Naive B cell (primary cell): ENCODE measurements around the gene ZNF541. TPM values are rescaled to one million over a fixed set of nuclear protein-coding genes. Genes with fewer than 3 reads are reported as not detected.

Source experiments
- ATAC-seq, 2 donors: fragments of 150-1000 bp; cut with Tn5 transposase; 2 replicates each; pipeline ENCODE4 v1.10.0; 2021; ENCODE audit warnings: low read depth in 2 of 2, mild to moderate bottlenecking in 2 of 2, moderate library complexity in 2 of 2
- DNase-seq: peaks from one replicate; pipeline ENCODE4 v3.0.0; 2022
- H3K27ac Mint-ChIP-seq, 6 donors: one replicate each; pipeline ENCODE4 v1.8.0; 2020 to 2022; ENCODE audit warnings: mild to moderate bottlenecking in 6 of 6, mixed read lengths in 6 of 6, moderate library complexity in 5 of 6, inconsistent platforms in 2 of 6
- H3K27me3 Mint-ChIP-seq, 3 donors: one replicate each; pipeline ENCODE4 v1.8.0; 2021 to 2022; ENCODE audit warnings: mixed read lengths in 3 of 3, mild to moderate bottlenecking in 1 of 3
- H3K36me3 Mint-ChIP-seq, 2 donors: one replicate each; pipeline ENCODE4 v1.8.0; 2020 to 2022; ENCODE audit warnings: mixed read lengths in 2 of 2, inconsistent platforms in 1 of 2, mild to moderate bottlenecking in 1 of 2
- H3K4me1 Mint-ChIP-seq, 3 donors: one replicate each; pipeline ENCODE4 v1.8.0; 2020 to 2022; ENCODE audit warnings: mixed read lengths in 3 of 3, inconsistent platforms in 1 of 3, mild to moderate bottlenecking in 1 of 3, moderate library complexity in 1 of 3
- H3K4me3 Mint-ChIP-seq, 8 donors: one replicate each; pipeline ENCODE4 v1.8.0; 2020 to 2022; ENCODE audit warnings: mild to moderate bottlenecking in 8 of 8, mixed read lengths in 8 of 8, moderate library complexity in 8 of 8, inconsistent platforms in 2 of 8
- H3K9me3 Mint-ChIP-seq, 7 donors: one replicate each; pipeline ENCODE4 v1.8.0; 2020 to 2022; ENCODE audit warnings: mixed read lengths in 7 of 7, mild to moderate bottlenecking in 5 of 7, inconsistent platforms in 2 of 7, moderate library complexity in 1 of 7
- polyA plus RNA-seq, 6 donors: library from polyadenylated mRNA; unstranded; fragments of 300-500 nt; fragmentation: Illumina TruSeq; gene quantifications; one replicate each; pipeline ENCODE4 v1.2.3, GENCODE V29; 2021; ENCODE audit warnings: low read depth in 6 of 6

The ZNF541 gene
- polyA plus RNA-seq, 6 donors from 2014 or later: not detected

GRCh38 chr19:47549261-47549862, 23.6 kb downstream of the ZNF541 start:
- no peak for ATAC-seq
- peaks cover 9 to 27% (median 25%) of the 10 kb centered on the region in 3 donors for H3K27me3 Mint-ChIP-seq
- DNase-seq: no peak
- H3K9me3 Mint-ChIP-seq: peaks cover 0 to 2% (median 0%) of the 10 kb centered on the region in 7 donors
- H3K4me3 Mint-ChIP-seq: no peak overlapping the region
- H3K4me1 Mint-ChIP-seq: no peaks in the 10 kb centered on the region
- no peak overlapping the region for H3K27ac Mint-ChIP-seq
- H3K36me3 Mint-ChIP-seq: no peaks in the 10 kb centered on the region

- no peak overlapping the region for H3K4me3 Mint-ChIP-seq
- ATAC-seq (no peak), DNase-seq (no peak)
- peaks cover 0 to 2% (median 0%) of the 10 kb centered on the region in 7 donors for H3K9me3 Mint-ChIP-seq
- H3K27me3 Mint-ChIP-seq: peaks cover 9 to 39% (median 31%) of the 10 kb centered on the region in 3 donors
- no peak overlapping the region for H3K27ac Mint-ChIP-seq
- no peaks in the 10 kb centered on the region for H3K4me1 Mint-ChIP-seq
- H3K36me3 Mint-ChIP-seq: no peaks in the 10 kb centered on the region
Observed at GRCh38 chr19:47547199-47547598, 25.7 kb downstream of the ZNF541 start.

GRCh38 chr19:47545061-47545948, 27.6 kb downstream of the ZNF541 start:
- ATAC-seq: no peak
- Mint-ChIP-seq H3K4me3 (no peak overlapping the region), H3K27ac (no peak overlapping the region)

GRCh38 chr19:47544476-47544875, 28.5 kb downstream of the ZNF541 start:
- no peak for ATAC-seq

More at GRCh38 chr19:47545061-47545948, 27.6 kb downstream of the ZNF541 start:
- DNase-seq: no peak
- Mint-ChIP-seq H3K36me3 (no peaks in the 10 kb centered on the region), H3K27me3 (peaks cover 7 to 46% (median 40%) of the 10 kb centered on the region in 3 donors), H3K9me3 (no peaks in the 10 kb centered on the region), H3K4me1 (peaks cover 0 to 7% (median 4%) of the 10 kb centered on the region in 3 donors)

GRCh38 chr19:47544075-47544474, 28.9 kb downstream of the ZNF541 start:
- peak overlapping the region in 1 of 6 donors; percentile 85 for H3K27ac Mint-ChIP-seq
- ATAC-seq: no peak
- peak overlapping the region in 2 of 8 donors; percentile 12 to 42 for H3K4me3 Mint-ChIP-seq
- H3K4me1 Mint-ChIP-seq: peaks cover 0 to 7% (median 4%) of the 10 kb centered on the region in 3 donors
- H3K36me3 Mint-ChIP-seq: no peaks in the 10 kb centered on the region
- no peak for DNase-seq
- H3K9me3 Mint-ChIP-seq: no peaks in the 10 kb centered on the region
- peaks cover 9 to 51% (median 38%) of the 10 kb centered on the region in 3 donors for H3K27me3 Mint-ChIP-seq

More at GRCh38 chr19:47544476-47544875, 28.5 kb downstream of the ZNF541 start:
- H3K27ac Mint-ChIP-seq: peak overlapping the region in 1 of 6 donors; percentile 60
- H3K9me3 Mint-ChIP-seq: no peaks in the 10 kb centered on the region
- peaks cover 0 to 7% (median 4%) of the 10 kb centered on the region in 3 donors for H3K4me1 Mint-ChIP-seq
- DNase-seq: no peak
- peaks cover 7 to 53% (median 42%) of the 10 kb centered on the region in 3 donors for H3K27me3 Mint-ChIP-seq
- H3K4me3 Mint-ChIP-seq: peak overlapping the region in 3 of 8 donors; percentile 12 to 42 (median 25)
- no peaks in the 10 kb centered on the region for H3K36me3 Mint-ChIP-seq

- H3K4me3 Mint-ChIP-seq: no peak overlapping the region
Observed at GRCh38 chr19:47542030-47542475, 30.9 kb downstream of the ZNF541 start.

GRCh38 chr19:47541518-47541917, 31.4 kb downstream of the ZNF541 start:
- H3K4me1 Mint-ChIP-seq: peaks cover 0 to 7% (median 4%) of the 10 kb centered on the region in 3 donors
- H3K27ac Mint-ChIP-seq: peak overlapping the region in 1 of 6 donors; percentile 12
- H3K9me3 Mint-ChIP-seq: peaks cover 0 to 2% (median 0%) of the 10 kb centered on the region in 7 donors
- DNase-seq (peak; percentile 9), ATAC-seq (peak; percentile 84 to 90)
- no peaks in the 10 kb centered on the region for H3K36me3 Mint-ChIP-seq
- no peak overlapping the region for H3K4me3 Mint-ChIP-seq
- H3K27me3 Mint-ChIP-seq: peaks cover 31 to 61% (median 34%) of the 10 kb centered on the region in 3 donors

More at GRCh38 chr19:47542030-47542475, 30.9 kb downstream of the ZNF541 start:
- no peak for ATAC-seq
- H3K4me1 Mint-ChIP-seq: peaks cover 0 to 7% (median 4%) of the 10 kb centered on the region in 3 donors
- H3K27me3 Mint-ChIP-seq: peaks cover 26 to 59% (median 37%) of the 10 kb centered on the region in 3 donors
- peaks cover 0 to 2% (median 0%) of the 10 kb centered on the region in 7 donors for H3K9me3 Mint-ChIP-seq
- no peak for DNase-seq
- H3K27ac Mint-ChIP-seq: no peak overlapping the region
- no peaks in the 10 kb centered on the region for H3K36me3 Mint-ChIP-seq

- Mint-ChIP-seq H3K9me3 (peaks cover 0 to 2% (median 0%) of the 10 kb centered on the region in 7 donors), H3K4me3 (no peak overlapping the region), H3K27me3 (peaks cover 32 to 58% (median 34%) of the 10 kb centered on the region in 3 donors), H3K4me1 (peaks cover 0 to 7% (median 4%) of the 10 kb centered on the region in 3 donors), H3K36me3 (no peaks in the 10 kb centered on the region), H3K27ac (peak overlapping the region in 1 of 6 donors; percentile 44)
- DNase-seq (no peak), ATAC-seq (no peak)
Observed at GRCh38 chr19:47540748-47541147, 32.2 kb downstream of the ZNF541 start.

- Mint-ChIP-seq H3K27me3 (peaks cover 32 to 64% (median 34%) of the 10 kb centered on the region in 3 donors), H3K9me3 (peaks cover 0 to 9% (median 0%) of the 10 kb centered on the region in 7 donors), H3K4me1 (peaks cover 0 to 7% (median 4%) of the 10 kb centered on the region in 3 donors), H3K27ac (peak overlapping the region in 1 of 6 donors; percentile 23), H3K4me3 (no peak overlapping the region), H3K36me3 (peaks cover 0 to 7% of the 10 kb centered on the region in 2 donors)
- no peak for ATAC-seq
- DNase-seq: no peak
Observed at GRCh38 chr19:47539747-47540311, 33.1 kb downstream of the ZNF541 start.

GRCh38 chr19:47538812-47539211, 34.1 kb downstream of the ZNF541 start:
- DNase-seq (no peak), ATAC-seq (no peak)
- Mint-ChIP-seq H3K4me1 (peaks cover 0 to 7% (median 4%) of the 10 kb centered on the region in 3 donors), H3K27me3 (peaks cover 35 to 60% (median 39%) of the 10 kb centered on the region in 3 donors), H3K27ac (no peak overlapping the region), H3K4me3 (no peak overlapping the region), H3K9me3 (peaks cover 0 to 9% (median 0%) of the 10 kb centered on the region in 7 donors), H3K36me3 (peaks cover 0 to 7% of the 10 kb centered on the region in 2 donors)

- peaks cover 0 to 9% (median 0%) of the 10 kb centered on the region in 7 donors for H3K9me3 Mint-ChIP-seq
- no peak for DNase-seq
- ATAC-seq: no peak
- H3K27ac Mint-ChIP-seq: no peak overlapping the region
- H3K4me1 Mint-ChIP-seq: peaks cover 0 to 7% (median 4%) of the 10 kb centered on the region in 3 donors
- H3K4me3 Mint-ChIP-seq: no peak overlapping the region
- peaks cover 0 to 7% of the 10 kb centered on the region in 2 donors for H3K36me3 Mint-ChIP-seq
- peaks cover 33 to 56% (median 43%) of the 10 kb centered on the region in 3 donors for H3K27me3 Mint-ChIP-seq
Observed at GRCh38 chr19:47537493-47537892, 35.5 kb downstream of the ZNF541 start.

- ATAC-seq (no peak), DNase-seq (no peak)
- no peaks in the 10 kb centered on the region for H3K4me1 Mint-ChIP-seq
- peaks cover 0 to 9% (median 0%) of the 10 kb centered on the region in 7 donors for H3K9me3 Mint-ChIP-seq
- no peak overlapping the region for H3K27ac Mint-ChIP-seq
- H3K4me3 Mint-ChIP-seq: peak overlapping the region in 1 of 8 donors; percentile 38
- peaks cover 21 to 58% (median 50%) of the 10 kb centered on the region in 3 donors for H3K27me3 Mint-ChIP-seq
- peaks cover 0 to 7% of the 10 kb centered on the region in 2 donors for H3K36me3 Mint-ChIP-seq
Observed at GRCh38 chr19:47534628-47535027, 38.3 kb downstream of the ZNF541 start.
